Measurements from ENCODE around the gene CCN2.

- TF ChIP-seq CTCF (IDR thresholded peaks at IDR 0.05) = no peak
- TF ChIP-seq ZFX (IDR thresholded peaks at IDR 0.05; ENCODE audit: borderline replicate concordance) = no peak
Observed at GRCh38 chr6:132000296-132000695, 49.1 kb upstream of the CCN2 start.
